CD4-positive, alpha-beta T cell treated with Interleukin-6 at 100 ng/mL for 8 hours (primary cell): Measurements from ENCODE around the gene IL19.
A peak's percentile ranks its signal among the peaks of the same experiment; 100 is the strongest.

Experiments
- DNase-seq: peaks from one replicate; pipeline ENCODE4 v3.0.0-alpha.2; 2020; ENCODE audit warnings: mixed read lengths, low spot score

The IL19 gene

GRCh38 chr1:206863266-206863665, 92.7 kb downstream of the IL19 start:
- DNase-seq: no peak

- DNase-seq: peak; percentile 81
These were observed 94.5 kb downstream of the IL19 start, which contains the start of gene IL20 for GRCh38 chr1:206864939-206865671. Gene IL20 (plus strand): TSS chr1:206865623. CDS start chr1:206865853, 230 bp downstream.

- no peak for DNase-seq
These were observed 95.5 kb downstream of the IL19 start for GRCh38 chr1:206866062-206866461.

DNA sequence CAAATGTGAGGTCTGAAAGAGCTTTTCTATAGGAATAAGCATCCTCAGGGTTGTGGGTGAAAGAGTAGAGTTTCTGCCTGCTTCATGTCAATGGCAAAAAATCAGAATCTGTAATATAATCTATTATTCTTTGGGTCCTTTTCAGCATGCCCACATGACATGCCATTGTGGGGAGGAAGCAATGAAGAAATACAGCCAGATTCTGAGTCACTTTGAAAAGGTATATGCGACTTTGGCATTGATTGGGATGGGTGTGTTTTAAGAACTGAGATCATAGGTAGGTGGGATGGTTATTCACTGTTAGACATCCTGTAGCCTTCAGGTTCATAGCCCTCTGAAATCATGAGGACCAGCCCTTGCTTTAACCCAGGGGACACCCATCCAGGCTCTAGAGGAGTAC, 96.7 kb downstream of the IL19 start:
- no peak for DNase-seq

GRCh38 chr1:206867716-206868115, 97.1 kb downstream of the IL19 start:
- no peak for DNase-seq

DNA sequence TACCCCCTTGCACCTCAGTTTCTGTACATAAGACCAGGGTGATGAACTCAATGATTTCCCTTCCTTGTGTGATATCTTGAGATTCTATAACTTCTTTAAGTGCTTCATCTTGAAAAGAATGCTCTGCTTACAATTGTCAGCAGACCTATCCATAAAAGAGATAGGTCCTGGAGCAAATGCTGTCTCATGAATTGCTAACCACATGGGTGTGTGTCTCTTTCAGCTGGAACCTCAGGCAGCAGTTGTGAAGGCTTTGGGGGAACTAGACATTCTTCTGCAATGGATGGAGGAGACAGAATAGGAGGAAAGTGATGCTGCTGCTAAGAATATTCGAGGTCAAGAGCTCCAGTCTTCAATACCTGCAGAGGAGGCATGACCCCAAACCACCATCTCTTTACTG, 97.7 kb downstream of the IL19 start:
- no peak for DNase-seq

- no peak for DNase-seq
These were observed 101.6 kb downstream of the IL19 start for GRCh38 chr1:206872139-206872538.

- DNase-seq: no peak
These were observed 103.1 kb downstream of the IL19 start for GRCh38 chr1:206873603-206874188.

DNA sequence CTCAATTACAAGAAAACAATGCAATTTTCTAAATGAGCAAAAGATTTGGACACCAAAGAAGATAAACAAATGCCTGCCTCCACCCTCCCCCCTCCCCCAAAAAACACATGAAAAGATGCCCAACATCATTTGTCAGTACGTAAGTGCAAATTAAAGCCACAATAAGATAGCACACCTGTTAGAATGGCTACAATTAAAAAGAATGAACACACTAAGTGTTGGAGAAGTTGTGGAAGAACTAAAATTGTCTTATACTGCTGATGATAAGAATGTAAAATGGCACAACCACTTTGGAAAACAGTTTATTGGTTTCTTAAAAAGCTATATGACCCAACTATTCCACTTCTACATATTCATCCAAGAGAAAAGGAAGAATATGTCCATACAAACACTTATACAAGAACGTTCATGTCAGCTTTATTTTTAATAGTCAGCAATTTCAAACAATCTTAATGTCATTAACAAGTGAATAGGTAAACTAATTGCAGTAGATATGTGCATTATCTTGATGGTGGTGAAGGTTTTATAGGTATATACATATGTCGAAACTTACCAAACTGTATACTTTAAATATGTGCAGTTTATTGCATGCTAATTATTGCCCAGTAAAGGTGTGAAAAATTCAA, 105.3 kb downstream of the IL19 start:
- DNase-seq: no peak

GRCh38 chr1:206878456-206878855, 107.9 kb downstream of the IL19 start:
- no peak for DNase-seq

DNA sequence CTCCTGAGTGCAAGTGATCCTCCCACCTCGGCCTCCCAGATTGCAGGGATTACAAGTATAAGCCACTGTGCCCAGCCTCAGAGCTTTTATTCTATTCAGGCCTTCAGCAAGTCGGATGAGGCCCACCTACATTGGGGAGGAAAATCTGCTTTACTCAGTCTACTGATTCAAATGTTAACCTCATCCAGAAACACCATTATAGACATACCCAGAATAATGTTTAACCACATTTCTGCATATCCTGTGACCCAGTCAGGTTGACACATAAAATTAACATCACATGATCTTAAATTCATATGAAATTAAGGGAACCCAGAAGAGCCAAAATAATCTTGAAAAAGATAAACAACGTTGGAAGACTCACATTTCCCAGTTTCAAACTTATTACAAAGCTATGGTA, 109.7 kb downstream of the IL19 start:
- DNase-seq: no peak

DNA sequence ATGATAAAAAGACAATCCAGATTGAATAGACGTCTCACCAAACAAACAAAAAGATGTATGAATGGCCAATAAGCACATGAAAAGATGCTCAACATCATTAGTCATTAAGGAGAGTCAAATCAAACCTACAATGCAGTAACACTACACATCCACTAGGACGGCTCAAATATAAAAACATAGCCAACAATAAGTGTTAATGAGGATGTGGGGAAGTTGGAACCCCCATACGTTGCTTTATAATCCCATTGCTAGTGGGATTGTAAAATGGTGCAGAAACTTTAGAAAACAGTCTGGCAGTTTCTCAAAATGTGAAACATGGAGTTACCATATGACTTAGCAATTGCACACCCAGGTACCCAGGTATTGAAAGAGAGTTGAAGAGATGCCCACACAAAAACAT, 112.0 kb downstream of the IL19 start:
- no peak for DNase-seq

- no peak for DNase-seq
These were observed 112.6 kb downstream of the IL19 start for GRCh38 chr1:206883160-206883559.

- DNase-seq: no peak
These were observed 113.3 kb downstream of the IL19 start for GRCh38 chr1:206883876-206884275.

- no peak for DNase-seq
These were observed 114.9 kb downstream of the IL19 start for GRCh38 chr1:206885341-206886060.

DNA sequence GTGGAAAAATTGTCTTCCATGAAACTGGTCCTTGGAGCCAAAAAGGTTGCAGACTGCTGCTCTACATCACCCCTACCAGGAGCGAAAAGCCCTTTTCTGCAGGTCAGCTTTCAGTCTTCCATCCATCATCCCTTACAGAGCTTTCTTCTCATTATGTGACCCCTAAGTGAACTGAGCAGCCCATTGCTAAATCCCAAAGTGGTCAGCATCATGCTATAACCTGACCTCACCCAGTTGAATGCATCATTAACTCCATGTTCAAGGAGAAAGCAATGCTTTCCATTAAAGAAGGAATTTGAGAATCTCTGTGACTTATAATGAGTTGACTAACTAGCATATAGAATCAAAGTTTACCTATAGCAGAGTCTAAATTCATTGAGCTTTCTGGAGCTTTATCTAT, 116.3 kb downstream of the IL19 start:
- no peak for DNase-seq

DNA sequence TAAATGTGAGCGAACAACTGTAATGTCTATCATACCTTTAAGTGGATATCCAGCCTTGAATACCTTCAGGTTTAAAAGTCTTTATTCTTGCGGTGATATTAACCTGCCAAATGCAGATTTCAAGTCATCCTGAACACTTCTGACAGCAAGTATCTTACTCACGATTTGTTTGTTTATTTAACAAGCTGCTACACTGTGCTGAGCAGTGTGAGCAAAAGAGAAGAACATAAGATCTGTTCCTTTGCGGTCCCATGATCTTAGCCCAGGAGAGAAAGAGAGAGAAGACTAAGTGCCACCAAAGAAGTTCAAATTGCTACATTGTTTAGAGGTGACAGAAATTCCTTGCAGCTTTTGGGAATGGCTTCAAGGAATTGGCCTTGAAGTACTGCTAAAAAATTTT, 117.1 kb downstream of the IL19 start:
- DNase-seq: no peak

- DNase-seq: no peak
These were observed 119.8 kb downstream of the IL19 start for GRCh38 chr1:206890125-206891060.

DNA sequence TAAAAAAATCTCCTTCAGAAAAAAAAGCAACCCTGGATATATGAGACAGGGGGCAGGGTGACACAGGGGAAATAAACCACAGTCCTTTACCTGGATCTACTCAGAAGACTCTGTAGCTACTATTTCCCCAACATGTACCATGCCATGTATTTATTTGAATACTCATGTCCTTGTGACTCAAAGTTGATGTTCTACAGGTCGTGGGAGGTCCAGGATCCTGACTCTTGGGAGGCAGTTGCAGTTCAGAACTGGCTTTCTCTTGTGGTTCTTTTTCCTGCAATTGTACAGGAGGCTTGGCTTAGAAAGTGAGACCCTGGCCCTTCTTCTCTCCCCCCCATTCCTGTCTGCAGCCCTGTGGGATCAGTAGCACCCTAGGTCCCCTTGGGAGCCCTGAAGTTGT, 120.8 kb downstream of the IL19 start:
- no peak for DNase-seq
